HG03521 (cell line): ENCODE data around the gene NTPCR.
"Not testable (repeated sequence)": the region's sequence is repeated elsewhere in the genome, so short reads cannot be mapped to it uniquely, and the experiment has no call there.

Source experiments
- ATAC-seq: cut with Tn5 transposase; IDR thresholded peaks from one replicate; pipeline ENCODE4 v1.9.1; 2021; ENCODE audit warnings: mild to moderate bottlenecking, moderate library complexity; ENCODE audit not compliant: unreplicated experiment

Gene NTPCR

DNA sequence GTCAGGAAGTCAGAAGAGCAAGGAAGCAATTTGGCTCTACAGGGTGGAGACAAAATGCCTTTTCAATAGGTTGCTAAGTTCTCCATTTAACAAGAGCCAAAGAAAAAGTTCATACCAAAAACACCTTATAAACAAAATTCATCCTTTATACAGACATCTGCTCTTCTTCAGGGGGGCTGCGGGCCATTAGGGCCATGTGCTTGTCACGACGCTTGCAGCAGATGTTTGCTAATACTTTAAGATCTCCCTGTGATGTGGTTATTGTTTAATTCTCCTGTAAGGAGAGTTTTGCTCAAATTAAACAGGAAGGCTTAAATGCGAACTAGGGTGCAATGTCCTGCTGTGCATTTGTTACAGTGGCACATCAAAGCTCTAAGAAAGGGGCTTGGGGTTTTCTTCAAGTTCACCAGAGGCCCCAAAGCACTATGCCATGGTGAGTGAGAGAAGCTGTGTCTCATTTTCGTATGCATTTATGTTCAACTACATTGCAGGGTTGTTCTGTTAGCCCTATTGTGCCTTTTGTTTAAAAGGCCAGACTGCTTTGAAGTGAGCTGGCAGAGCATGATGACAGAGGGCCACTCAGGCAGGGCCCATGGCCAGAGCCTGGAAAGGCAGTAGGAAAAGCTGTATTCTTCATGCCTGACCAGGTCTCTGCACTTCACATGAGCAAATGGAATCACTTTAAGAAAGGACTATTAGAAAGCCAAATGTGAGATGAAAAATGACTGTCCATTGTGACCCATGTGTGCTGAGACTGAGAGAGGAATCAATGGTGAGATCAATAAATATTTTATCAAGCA lies 24.8 kb upstream of the NTPCR start:
- ATAC-seq = no peak

DNA sequence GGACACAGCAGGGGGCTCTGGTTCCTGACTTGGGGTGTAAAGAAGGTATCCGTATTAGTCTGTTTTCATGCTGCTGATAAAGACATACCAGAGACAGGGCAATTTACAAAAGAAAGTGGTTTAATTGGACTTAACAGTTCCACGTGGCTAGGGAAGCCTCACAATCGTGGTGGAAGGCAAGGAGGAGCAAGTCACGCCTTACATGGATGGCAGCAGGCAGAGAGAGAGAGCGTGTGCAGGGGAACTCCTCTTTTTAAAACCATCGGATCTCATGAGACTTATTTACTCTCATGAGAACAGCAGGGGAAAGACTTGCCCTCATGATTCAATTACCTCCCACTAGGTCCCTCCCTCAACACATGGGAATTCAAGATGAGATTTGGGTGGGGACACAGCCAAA lies 23.2 kb upstream of the NTPCR start:
- ATAC-seq = not testable (repeated sequence)

- no peak for ATAC-seq
These were observed 22.4 kb upstream of the NTPCR start for GRCh38 chr1:232927830-232928505.

DNA sequence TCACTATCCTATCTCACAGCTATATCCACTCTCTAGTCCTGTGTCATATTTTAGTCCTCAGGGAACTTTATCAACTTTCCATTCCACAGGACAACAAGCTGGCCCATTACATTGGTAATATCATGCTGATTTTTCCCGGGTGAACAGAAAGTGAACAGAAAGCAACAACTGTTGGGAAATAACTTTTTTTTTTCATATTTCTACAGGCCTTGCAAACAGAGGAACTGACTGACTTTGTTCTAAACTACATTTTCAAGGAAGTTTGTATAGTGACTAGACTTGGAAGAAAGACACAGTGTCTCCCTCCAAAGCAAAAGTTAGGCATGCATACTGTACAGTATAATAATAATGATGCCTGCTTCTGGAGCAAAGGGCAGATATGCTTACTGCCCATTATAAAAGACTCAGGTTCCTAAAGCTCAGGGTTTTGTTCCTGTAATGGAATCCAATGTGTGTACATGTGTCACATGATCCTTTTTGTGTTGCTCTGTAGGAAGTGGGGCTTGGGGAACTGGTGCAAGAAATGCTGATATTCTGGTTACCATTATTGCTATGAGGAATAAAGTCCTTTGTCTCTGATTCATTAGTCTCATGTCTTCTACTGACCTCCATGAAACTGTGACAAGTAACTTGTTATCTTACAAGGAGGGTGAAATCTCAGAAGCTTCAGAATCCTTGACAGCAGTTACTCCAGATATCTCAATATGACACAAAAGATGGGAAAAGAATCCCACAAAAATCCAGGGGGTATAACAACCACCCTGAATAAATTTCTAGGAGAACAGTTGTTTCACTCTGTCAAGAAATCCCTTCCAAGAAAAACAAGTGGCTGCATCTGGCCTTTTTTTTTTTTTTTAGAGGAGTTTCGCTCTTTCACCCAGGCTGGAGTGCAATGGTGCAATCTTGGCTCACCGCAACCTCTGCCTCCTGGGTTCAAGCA lies 17.7 kb upstream of the NTPCR start:
- no peak for ATAC-seq

DNA sequence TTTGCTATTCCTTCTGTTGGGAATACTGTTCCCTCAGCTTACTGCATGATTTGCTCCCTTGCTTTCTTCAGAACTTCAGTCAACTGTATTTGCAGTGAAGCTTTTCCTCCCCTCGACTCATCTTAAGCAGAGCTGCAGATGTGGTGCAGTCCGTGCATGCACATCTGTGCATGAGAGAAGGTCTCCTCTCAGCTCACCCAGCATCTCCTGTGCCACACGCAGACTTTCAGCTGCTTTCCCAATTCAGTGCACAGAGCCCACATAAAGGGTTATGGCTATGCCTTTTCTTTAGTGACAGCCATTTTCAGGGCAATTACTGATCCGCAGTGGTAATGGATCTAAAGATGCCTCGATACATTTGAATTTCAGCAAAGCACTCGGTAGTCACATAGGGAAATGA lies 13.5 kb upstream of the NTPCR start:
- no peak for ATAC-seq

GRCh38 chr1:232937741-232938375 lies 12.6 kb upstream of the NTPCR start:
- no peak for ATAC-seq

GRCh38 chr1:232938926-232939325 lies 11.5 kb upstream of the NTPCR start:
- ATAC-seq = no peak

DNA sequence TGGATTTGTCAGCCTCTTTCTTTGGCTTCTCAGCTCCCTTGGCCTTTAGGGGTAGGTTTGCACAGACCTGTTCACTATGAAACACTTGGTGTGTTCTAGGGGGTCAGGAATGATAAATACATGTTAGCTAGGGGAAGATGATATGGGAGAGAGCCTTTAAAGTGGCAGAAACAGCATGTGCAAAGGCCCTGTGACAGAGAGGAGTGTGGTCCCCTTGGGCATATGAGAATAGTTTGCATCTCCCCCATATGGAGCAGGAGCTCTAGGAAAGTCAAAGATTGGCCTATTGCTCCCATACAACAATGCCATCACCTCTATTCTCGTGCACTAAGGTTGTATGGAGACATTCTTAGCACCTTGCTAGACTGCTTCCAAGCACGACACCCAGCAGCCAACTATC lies 10.7 kb upstream of the NTPCR start:
- no peak for ATAC-seq

DNA sequence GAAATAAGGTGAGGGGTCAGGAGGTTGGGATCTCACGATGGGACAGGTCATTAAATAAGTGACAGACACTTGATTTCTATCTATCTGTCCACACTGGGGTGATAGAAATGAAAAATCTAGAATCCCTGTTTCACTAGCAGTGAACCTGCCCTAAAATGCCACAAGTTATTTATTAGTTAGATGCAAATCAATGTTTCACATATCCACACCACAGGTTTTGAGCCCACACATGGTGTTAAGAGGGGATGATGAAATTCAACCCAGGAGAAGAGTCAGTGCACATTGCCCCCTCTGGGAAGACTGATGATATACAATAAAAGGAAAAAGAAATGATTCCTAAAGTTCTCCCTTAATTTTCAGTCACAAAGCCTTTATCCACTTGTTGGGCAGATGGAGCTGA lies 10.1 kb upstream of the NTPCR start:
- peak; percentile 54 for ATAC-seq

DNA sequence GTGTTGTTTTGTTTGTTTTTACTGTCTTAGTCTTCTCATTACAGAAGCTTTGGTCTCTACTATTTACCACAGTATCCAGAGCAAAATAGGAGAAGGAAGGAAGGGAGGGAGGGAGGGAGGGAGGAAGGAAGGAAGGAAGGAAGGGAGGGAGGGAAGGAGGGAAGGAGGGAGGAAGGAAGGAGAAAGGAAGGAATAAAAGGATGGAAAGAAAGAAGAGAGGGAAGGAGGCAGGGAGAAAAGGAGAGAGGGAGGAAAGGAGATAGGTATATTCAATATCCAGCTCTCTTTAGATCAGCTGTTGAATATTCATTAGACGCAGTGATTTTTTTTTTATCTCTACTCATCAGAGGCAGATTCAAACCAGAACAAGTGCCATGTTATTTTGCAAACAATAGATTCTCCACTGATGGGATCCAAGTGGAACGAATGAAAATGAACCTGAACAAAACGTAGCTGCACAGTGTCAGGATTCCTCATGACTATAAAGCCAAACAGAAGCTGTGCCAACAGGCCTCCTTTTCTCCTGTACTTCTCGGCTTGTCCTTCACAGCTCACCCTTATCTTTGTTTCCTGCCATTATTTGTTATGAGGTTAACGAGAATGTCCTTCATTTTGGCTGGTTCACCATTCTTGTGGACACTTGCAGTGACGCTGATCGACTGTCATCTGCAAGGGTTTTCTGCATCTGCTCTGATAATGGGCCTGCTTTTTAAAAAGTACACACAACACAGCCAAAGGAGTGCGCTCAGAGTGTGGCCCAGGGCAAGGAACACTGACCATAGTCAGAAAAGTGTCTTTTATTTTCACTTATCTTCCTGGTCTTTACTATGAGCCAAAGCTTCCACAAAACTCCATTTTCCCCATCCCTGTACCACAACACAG lies 7.8 kb upstream of the NTPCR start:
- no peak for ATAC-seq

DNA sequence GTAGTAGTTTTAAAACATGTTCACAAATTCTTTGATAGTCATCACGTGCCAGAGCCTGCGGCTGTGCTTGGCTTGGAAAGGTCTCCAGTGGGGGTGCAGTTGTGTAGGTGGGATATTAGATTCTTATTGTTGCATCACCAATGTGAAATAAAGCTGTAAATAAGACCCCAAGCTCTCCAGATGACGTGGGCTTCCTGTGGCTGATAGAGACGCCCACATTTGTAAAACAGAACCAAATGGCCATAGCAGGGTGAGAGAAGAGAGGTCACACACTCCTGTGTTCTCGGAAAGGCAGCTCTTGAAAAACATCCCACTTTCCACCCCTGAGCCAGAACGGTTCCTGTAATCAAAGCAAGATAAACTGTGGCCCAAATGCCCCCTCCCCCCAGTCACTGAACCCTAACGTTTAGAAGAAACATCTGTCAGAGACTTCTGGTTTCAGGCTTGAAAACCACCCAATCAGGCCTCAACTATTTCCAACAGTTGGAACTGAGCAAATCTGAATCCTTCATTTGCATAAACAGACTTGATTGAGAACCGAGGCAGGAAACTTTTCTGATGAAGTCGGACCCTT lies 6.6 kb upstream of the NTPCR start:
- ATAC-seq = no peak

DNA sequence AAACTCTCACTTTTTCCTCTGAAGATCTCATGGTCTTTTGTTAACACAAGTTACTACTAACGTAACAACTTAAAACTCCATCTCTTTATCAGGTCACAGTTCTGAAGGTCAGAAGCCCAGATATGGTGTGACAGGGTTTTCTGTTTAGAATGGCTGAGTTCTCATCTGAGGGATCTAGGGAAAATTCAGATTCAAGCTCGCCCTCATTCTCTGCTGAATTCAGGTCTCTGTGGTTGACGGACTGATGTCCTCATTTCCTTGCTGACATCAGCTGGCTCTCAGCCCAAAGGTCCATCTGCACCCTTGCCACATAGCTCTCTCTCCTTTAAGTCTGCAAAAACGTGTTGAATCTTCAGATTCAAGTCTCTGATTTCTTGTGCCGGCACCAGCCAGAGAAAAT lies 6.1 kb upstream of the NTPCR start:
- no peak for ATAC-seq

GRCh38 chr1:232949636-232950196 lies 695 bp upstream of the NTPCR start:
- ATAC-seq = no peak

- ATAC-seq = peak; percentile 20
These were observed 769 bp downstream of the NTPCR start for GRCh38 chr1:232951180-232951579.

GRCh38 chr1:232951605-232952004 lies 1.2 kb downstream of the NTPCR start:
- ATAC-seq = no peak

DNA sequence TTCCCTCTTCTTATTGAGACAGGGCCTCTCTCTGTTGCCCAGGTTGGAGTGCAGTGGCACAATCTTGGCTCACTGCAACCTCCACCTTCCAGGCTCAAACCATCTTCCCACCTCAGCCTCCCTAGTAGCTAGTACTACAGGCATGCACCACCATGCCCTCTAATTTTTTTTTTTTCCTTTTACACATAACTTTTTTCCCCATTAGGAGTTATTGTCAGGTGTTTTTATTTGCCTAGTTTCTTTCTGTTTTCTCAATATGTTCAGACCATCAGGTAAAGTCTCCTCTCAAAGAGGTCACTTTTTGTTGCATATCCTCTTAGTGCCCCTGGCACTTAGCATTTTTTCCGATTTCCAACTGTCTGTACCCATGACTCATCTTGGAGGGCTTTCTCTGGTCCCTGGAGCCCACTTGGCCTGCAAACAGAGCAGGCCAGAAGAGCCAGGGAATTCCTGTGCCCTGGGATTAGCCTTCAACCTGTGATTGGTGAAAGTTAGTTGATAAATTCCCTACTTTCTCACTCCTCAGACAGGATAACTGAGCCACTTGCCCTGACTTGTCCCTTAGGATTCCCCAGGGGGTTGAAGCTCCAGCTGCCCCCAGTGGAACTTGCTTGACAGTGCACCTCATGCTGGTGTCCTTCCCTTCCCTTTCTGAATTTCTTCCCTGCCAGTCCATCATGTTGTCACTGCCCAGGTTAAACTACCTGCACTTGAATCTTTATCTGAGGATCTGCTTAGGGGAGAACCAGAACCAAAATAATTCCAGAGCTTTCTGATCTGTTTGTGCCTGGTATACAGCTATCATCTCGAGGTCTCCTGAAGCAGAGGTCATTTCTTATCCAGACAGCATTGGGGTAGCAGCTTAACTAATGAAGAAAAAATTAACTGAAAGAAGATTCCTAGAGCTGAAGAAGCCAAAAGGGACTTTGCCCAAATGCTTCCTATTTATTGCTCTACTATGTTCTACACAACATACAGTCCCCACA lies 2.4 kb downstream of the NTPCR start:
- ATAC-seq = peak; percentile 35

GRCh38 chr1:232954594-232955365 lies 4.4 kb downstream of the NTPCR start:
- ATAC-seq = no peak
